ENCODE measurements around the gene TMA7B.

DNA sequence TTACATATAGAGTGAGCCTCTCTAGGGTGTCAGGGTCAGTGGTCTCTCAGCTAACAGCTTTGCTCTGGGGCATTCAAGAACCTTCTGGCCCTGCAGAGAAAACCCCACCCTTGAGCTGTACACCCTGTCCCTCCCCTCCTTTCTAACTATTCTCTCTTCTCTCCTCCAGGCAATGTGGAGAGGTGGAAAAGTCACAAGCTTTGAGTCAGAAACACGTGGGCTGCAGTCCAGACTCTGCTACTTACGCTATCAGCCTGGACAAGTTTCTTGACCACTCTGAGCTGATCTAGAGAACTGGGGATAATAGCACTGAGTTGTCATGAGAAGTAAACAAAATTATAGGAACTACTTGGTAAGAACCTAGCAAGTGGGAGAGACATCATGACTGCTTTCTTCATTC is 23.8 kb downstream of the TMA7B start:
- TF ChIP-seq, protein P1, sequence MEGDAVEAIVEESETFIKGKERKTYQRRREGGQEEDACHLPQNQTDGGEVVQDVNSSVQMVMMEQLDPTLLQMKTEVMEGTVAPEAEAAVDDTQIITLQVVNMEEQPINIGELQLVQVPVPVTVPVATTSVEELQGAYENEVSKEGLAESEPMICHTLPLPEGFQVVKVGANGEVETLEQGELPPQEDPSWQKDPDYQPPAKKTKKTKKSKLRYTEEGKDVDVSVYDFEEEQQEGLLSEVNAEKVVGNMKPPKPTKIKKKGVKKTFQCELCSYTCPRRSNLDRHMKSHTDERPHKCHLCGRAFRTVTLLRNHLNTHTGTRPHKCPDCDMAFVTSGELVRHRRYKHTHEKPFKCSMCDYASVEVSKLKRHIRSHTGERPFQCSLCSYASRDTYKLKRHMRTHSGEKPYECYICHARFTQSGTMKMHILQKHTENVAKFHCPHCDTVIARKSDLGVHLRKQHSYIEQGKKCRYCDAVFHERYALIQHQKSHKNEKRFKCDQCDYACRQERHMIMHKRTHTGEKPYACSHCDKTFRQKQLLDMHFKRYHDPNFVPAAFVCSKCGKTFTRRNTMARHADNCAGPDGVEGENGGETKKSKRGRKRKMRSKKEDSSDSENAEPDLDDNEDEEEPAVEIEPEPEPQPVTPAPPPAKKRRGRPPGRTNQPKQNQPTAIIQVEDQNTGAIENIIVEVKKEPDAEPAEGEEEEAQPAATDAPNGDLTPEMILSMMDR (IDR thresholded peaks at IDR 0.05; ENCODE audit: low read depth, low read length, poor library complexity, severe bottlenecking) = no peak
- no peak for TF ChIP-seq EZH2phosphoT487 (IDR thresholded peaks at IDR 0.05; ENCODE audit: borderline replicate concordance, low read length)
